GM19372 (cell line): ENCODE measurements around the gene CNGB1.
A peak's percentile ranks its signal among the peaks of the same experiment; 100 is the strongest.
"Not testable (repeated sequence)": the region's sequence is repeated elsewhere in the genome, so short reads cannot be mapped to it uniquely, and the experiment has no call there.

ENCODE experiments used
- ATAC-seq: cut with Tn5 transposase; IDR thresholded peaks from one replicate; pipeline ENCODE4 v1.9.1; 2021; ENCODE audit warnings: mild to moderate bottlenecking, low read depth, moderate library complexity; ENCODE audit not compliant: unreplicated experiment

CNGB1 gene

DNA sequence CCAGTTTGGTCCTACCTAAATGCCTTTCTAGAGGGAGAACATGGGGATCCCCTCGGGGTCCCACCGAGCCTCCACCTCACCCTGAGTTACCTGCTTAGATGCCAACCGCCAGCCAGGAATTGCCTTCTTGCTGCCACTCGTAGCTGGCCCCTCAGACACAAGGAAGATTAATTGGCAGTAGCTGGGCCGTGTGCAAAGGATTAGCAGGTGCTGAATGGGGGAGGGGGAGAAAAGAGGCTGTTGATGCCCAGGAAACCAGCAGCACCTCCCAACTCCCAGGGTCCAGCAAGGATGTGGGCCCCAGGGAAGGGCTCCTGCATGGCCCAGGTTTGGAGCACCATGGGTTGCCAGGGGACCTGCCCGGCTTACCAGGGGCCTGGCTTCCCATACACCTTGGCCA lies at the start of gene CNGB1:
CNGB1 (minus strand) TSS at position 159 of the 400 bp plus-strand sequence. CDS start 3,842 bp downstream, outside the sequence.
- no peak for ATAC-seq

DNA sequence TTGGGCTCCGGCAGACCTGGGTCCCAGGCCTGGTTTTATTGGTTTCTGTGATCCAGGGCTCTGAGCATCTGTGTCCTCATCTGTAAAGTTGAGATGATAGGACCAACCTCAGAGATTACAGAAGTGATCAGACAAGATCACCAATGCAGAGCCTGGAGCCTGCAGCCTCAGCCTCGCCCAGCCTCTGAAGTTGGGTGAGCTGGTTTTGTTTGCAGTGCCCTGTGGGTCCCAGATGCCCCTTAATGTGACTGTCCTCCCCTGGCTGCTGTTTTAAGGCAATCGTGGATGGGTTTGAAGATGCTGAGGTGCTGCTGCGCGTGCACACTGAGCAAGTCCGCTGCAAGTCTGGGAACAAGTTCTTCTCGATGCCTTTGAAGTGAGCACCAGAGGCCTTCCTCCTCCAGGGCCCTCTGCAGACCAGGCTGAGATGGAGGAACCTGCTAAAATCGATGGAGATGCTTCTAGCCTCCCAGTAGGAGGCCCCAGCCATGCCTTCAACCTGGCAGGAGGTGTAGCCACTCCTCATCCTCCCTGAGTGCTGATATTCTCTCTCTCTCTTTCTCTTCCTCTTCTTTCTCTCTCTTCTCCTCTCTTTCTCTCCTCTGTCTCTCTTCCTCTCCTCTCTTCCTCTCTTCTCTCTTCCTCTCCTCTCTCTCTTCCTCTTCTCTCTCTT lies 49.1 kb upstream of the CNGB1 start:
- ATAC-seq, result no peak

DNA sequence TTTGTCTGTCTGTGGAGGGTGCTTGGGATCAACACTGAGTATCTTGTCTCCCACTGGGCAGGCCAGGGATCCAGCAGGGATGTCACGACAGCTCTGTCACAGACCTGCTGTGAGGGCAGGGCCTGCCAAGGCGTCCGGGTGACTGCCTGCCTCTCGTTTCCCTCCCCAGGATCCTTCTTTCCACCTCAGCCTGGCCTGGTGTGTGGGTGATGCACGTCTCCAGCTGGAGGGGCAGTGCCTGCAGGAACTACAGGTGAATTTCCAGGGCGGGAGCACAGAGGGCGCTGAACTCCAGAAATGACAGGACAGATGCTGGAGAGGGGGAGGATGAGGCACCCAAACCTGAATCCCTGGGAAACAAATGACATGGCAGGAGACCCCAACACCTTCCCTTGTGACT lies 47.9 kb upstream of the CNGB1 start:
- ATAC-seq, result no peak

DNA sequence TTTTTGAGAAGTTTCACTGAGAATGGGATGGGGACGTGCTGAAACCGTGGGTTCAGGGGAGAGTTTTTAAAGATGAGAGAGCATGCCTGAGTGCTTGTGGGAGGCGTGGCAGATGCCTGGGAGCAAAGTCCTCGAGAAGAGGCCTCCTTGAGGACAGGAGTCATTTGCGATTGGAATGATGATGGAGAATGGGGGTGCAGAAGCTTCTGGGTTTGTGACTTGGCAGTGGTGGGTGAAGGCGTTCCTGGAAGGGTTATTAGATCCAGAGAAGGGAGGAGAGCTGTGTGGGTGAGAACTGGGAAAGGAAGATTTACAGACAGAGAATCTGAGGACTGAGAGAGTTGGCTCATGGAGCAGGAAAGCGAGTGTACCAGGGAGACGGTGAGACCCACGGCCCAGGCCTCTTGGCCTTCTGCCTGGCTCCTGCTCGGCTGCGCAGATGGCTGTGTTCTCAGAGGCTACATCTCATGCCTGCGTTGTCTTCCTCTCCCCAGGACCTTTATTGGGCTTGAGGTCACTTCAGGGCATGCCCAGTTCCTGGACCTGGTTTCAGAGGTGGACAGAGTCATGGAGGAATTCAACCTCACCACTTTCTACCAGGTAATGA lies 46.0 kb upstream of the CNGB1 start:
- no peak for ATAC-seq

DNA sequence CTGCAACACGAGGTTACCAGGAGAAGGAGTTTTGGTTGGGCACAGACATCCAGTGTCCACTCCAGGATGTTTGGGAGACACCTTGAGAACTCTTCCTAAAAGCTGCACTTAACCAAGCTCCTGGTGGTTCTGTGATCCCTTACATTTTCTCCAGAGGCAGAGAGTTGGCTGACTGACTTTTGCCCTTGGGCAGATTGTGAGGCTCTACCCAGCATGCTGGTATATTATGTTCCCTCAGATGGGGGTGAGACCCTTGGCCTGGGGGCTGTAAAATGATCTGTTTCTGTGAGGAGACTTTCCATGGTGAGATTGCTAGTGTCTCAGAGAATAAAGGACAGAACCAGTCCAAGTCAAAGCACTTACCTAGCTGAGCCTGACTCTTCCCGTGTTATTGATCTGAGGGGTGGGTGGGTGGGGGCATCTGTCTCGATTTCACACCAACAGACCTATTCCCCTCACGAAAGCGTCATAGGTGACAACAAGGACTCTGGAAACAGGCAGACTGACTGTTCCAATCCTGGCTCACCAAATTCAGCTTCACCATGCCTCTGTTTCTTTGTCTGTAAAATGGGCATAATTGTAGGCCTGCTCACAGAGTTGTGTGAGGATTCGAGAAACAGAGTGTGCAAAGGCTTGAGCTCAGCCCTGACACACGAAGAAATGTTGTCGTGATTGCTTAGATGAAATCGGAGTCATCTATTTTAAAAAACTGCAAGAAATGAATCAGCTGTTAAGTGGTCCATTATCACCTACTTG lies 42.5 kb upstream of the CNGB1 start:
- ATAC-seq, result no peak

DNA sequence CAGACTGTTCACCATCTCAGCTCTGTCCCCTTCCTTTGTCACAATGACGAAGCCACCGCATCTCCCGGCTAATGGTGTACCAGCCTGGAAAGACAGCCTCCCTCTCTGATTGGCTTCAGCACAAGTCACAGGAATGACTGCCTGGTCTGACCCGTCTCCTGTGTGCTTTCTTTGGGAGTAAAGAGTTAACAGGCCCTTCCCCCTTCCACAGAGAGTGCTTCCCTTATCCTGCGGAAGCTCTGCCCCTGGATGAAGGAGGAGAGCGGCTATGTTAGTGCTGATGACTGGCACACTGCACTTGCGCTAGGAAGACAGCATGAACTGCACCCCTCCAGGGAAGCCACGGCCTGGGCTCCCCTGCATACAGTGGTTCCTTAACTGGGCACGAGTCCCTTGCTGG lies 41.6 kb upstream of the CNGB1 start:
- no peak for ATAC-seq

DNA sequence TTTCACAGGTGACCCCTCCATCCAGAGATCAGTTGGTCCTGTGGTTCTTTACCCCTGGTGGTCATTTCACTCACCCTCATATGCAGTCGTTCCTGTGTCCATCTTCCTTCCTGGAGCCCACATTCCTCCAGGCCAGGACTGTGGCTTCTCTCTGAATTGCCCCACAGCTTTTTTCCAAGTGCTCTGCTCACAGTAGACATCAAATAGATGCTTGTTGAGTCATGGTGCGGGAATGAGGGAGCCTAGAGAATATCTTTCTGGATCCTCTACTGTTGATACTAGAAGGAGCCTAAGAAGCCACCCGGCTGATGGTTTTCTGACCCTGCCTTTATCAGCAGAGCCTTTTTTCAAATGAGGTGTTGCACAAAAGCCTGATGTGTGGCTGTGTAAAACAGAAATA lies 40.7 kb upstream of the CNGB1 start:
- ATAC-seq, result no peak

DNA sequence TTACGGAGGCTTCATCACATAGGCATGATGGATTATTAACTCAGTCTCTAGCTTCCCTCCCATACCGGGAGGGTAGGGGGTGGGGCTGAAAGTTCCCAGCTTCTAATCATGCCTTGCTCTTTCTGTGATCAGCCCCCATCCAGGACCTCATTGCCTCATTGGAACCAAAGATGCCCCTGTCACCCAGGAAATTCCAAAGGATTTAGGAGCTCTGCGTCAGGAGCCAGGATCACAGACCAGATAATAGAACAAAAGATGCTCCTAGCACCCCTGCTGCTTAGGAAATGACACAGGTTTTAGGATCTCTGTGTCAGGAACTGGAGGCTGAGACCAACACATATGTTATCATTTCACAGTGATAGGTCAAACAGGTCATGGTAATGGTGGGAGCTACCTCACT lies 40.0 kb upstream of the CNGB1 start:
- ATAC-seq, result no peak

DNA sequence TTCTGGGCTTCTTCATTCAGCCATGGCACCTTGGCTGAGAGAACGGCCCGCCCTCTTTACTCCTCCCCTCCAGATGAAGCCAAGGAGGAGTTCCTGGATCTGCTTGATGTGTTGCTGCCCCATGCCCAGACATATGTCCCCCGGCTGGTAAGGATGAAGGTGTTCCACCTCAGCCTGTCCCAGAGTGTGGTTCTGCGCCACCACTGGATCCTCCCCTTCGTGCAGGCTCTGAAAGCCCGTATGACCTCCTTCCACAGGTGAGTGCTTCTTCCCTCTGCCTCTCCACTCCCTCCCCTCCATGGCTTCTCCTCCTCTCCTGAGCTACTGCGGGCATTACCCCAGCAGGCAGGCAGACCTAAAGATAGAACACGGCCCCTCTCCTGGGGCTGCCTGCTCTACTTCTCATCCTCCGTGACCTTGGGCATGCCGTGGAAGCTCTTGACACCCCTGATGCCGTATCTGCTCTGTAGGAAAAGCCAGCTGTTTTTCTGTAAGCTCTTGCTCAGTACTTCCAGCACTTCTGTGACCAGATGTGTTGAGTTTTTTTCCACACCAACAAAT lies 39.0 kb upstream of the CNGB1 start:
- no peak for ATAC-seq

DNA sequence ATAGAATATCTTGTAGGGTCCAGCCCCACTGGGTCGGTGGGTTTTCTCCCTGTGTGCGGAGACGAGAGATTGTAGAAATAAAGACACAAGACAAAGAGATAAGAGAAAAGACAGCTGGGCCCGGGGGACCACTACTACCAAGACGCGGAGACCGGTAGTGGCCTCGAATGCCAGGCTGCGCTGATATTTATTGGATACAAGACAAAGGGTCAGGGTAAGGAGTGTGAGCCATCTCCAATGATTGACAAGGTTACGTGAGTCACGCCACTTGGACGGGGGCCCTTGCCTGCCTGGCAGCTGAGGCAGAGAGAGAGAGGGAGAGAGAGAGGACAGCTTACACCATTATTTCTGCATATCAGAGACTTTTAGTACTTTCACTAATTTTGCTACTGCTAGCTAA lies 33.8 kb upstream of the CNGB1 start:
- not testable (repeated sequence) for ATAC-seq

DNA sequence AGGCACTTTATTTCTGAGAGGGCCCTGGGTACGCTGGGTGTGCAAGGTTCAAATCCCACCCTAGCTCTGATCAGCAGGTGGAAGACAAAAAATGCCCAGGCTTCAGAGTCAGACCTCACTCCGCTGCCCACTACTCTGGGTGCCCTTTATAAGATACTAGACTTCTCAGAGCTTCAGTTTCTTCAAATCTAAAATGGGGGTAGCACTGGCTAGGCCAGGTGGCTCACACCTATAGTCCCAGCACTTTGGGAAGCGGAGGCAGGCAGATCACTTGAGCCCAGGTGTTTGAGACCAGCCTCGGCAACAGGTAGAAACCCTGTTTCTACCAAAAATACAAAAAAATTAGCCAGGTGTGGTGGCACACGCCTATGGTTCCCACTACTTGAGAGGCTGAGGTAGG lies 32.0 kb upstream of the CNGB1 start:
- ATAC-seq, result no peak

DNA sequence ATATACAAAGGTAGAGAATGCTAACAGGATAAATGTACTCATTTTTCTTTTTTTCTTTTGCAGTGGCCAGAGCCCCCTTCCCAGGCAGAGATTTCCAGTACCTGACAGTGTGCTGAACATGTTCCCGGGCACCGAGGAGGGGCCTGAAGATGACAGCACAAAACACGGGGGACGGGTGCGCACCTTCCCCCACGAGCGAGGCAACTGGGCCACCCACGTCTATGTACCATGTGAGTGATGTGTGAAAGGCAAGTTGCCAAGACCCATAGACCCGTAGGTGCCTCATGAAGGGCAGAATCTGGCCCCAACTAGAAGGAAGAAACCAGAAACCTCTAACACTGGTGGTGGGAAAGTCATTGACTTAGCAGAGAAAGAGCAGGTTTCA lies 31.5 kb upstream of the CNGB1 start:
- ATAC-seq, result no peak

DNA sequence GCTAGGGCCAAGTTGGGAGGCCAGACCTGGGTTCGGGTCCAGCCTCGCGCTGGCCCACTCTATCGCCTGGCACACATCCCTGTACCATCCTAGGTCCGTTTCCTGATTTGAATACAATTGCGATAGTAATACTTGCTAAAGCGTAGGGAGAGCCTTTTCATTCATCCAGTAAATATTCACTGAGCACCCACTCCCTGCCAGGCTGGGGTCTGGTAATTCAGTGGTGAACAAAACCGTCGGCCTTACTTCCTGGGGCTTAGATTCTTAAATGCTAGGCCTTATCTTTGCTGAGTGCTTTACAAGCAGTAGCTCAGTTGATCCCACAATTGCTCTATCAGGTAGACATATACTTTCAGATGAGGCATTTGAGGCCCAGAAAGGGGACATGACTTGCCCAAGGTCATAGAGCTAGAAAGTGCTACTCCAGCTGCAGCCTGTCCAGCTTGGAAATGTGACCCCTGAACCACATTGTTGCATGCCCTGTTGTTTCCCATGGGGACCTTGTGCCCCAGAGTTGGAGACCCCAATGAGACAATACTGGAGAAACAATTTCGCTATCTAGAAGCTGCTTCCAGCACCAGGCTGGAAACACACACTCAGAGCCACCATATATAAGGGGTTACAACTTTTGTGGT lies 31.0 kb upstream of the CNGB1 start:
- no peak for ATAC-seq

DNA sequence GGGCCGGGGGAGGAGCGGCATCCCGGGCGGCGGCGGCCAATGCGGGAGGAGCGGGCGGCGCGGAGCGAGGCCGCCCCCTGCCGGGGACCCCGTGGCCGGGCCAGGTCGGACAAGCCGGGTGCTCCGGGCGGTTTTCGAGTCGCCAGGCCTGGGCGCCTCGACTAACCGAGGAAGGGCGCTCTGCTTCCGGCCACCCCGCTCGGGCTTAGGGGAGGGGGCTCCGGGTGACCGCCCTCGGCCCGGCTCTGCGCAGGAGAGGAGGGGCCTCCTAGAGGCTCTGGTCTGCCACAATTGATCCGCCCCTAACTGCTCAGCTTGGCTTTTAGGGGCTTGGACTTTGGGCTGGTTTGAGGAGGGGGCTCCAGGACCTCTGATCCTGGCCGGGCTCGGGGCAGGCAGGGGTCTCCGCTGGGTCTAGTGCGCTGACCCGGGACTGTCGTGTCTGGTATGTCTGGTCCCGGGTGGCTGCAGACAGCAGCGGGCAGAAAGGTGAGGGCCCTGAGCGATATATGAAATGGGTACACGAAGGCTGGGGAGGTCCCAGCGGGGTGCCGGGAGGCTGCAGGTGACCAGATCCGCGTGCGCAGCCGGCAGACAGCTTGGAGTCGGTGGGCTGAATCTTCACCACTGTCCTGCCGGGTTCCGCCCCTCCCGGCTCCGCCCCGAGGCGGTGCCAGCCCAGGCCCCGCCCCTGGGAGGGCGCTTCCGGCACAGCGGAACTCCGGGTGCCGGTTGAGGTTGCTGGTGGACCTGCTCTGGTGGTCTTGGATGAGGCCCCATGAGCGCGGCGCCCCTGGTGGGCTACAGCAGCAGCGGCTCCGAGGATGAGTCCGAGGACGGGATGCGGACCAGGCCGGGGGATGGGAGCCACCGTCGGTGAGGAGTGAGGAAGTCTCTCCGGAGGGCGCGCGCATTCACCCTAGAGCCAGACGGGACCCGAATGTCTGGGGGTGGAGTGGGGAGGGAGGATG lies 30.1 kb upstream of the CNGB1 start, which contains the start of gene USB1:
USB1 (plus strand) TSS at position 702 of the 971 bp plus-strand sequence; CDS start at position 779, 77 bp downstream.
- peak; percentile 76 for ATAC-seq

DNA sequence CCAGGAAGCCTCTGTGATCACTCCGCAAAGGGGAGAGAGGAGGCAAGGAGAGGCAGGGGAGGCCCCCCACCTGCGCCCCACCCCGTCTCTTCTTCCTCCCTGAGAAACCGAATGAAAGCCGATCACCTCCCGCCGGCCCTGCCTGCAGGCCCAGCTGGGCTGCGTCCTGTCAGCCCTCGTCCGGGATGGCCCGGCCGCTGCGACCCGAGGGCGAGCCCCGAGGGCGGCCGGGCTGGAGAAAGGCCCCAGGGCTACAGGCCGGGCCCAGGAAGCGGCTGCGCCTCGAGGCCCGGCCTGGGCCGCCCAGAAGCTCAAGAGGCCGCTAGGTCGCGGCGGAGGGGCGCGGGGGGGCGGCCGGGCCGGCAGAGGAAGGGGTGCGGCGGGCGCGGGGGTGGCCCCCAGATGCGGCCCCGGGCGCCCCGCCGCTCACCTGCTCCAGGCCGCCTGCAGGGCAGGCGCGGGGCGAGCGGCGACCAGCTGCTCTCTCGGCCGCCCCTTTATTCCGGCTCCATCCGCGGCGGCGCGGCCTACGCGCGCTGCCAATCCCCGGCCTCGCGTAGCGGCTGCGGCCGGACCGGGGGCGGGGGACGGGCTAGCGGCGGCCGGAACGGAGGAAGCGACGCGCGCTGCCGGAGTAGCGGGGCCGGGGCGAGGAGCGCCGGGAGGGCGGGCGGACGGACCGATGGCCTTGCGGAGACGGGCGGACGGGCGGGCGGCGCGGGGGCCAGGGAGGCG lies 29.2 kb upstream of the CNGB1 start, which contains the start of gene ZNF319:
ZNF319 (minus strand) TSS at position 702 of the 735 bp plus-strand sequence. CDS start 2,407 bp downstream, outside the sequence.
- peak; percentile 22 for ATAC-seq

DNA sequence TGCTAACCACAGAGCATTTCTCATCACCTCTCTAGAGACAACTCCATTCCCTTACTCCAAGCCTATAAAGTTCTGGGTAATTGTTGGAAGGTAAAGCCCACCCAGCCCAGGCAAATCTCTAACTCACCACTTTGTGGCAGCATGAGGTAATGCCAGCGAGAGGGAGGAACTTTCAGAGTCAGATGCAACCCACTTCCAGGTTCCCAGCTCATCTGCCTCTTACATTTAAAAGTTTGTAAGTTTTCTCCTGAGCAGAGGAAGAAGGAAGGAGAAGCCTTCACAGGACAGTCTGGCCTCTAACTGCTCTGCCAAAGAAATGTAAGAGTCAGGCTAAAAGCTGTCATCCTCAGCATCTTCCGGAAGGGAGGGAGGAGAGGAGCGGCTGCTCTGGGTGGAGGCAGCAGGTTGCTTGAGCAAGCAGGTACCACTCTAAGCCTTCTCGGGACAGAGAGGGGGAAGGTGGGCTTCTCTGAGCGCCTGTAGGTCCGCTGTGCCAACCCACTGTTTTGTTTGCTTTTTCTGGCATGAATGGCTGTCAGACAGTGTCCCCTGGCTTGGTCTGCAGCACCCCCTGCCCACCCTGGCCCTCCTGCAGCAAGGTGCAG lies 28.5 kb upstream of the CNGB1 start:
- no peak for ATAC-seq

DNA sequence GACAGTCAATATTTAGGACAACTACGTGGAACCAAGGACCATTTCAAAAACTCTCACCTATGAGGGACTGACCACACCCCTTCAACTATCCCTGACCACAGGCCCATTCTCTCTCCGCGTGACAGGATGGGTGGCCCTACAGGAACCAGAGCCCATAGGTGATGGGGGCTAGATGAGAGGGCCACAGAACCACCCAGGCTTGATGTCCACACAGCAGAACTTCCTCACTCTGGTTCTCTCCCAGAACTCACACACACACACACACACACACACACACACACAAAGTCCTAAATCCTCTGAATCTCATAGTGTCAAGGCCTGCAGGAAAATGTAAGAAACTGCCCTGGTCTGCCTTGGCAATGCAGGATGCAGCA lies 28.1 kb upstream of the CNGB1 start:
- ATAC-seq, result no peak

DNA sequence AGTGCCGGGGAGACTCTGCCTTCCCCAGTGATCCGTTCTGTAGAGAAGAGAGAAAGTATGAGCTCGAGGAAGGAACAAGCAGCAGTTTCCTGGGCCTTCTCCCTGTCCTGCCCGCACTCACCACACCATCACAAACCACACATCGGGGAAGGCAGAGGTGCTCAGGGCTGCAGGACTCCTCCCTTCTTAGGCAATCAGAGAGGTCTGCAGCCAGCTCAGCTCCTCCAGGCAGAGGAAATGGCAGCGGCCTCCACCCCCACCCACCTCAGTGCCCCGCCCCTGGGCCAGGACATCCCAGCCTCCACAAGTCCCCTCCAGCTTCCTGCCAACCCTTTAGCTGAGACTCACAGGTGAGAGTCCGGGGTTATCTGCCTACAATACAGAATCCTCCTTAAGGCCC lies 27.6 kb upstream of the CNGB1 start:
- no peak for ATAC-seq
